C4-2B (cell line): Measurements from ENCODE around the gene PSME4.

Experiments
- ZFX ChIP-seq: fragments of 450-650 bp; IDR thresholded peaks from 2 replicates; pipeline ENCODE4 v1.6.1; 2017
- TF ChIP-seq, protein P1 (sequence below): fragments of 450-650 bp; conservative IDR thresholded peaks from 2 replicates; pipeline ENCODE4 v1.5.1; 2017; ENCODE audit warnings: mild to moderate bottlenecking

- TF ChIP-seq, protein P1, sequence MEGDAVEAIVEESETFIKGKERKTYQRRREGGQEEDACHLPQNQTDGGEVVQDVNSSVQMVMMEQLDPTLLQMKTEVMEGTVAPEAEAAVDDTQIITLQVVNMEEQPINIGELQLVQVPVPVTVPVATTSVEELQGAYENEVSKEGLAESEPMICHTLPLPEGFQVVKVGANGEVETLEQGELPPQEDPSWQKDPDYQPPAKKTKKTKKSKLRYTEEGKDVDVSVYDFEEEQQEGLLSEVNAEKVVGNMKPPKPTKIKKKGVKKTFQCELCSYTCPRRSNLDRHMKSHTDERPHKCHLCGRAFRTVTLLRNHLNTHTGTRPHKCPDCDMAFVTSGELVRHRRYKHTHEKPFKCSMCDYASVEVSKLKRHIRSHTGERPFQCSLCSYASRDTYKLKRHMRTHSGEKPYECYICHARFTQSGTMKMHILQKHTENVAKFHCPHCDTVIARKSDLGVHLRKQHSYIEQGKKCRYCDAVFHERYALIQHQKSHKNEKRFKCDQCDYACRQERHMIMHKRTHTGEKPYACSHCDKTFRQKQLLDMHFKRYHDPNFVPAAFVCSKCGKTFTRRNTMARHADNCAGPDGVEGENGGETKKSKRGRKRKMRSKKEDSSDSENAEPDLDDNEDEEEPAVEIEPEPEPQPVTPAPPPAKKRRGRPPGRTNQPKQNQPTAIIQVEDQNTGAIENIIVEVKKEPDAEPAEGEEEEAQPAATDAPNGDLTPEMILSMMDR, result no peak
- no peak for TF ChIP-seq ZFX
Observed at GRCh38 chr2:53842891-53843290, 127.9 kb downstream of the PSME4 start.
